ENCODE results near the gene QSOX1. TPM values are rescaled to one million over a fixed set of nuclear protein-coding genes. Genes with fewer than 3 reads are reported as not detected.

Gene QSOX1
- total RNA-seq, 4 donors from 2014 or later, result 34.9 to 72.3 (median 51.5) TPM

- no peaks in the 10 kb centered on the region for H3K4me1 ChIP-seq
- H3K27me3 ChIP-seq, result no peaks in the 10 kb centered on the region
- no peaks in the 10 kb centered on the region for H3K9me3 ChIP-seq
- peaks cover 0 to 44% (median 0%) of the 10 kb centered on the region in 3 donors for H3K36me3 ChIP-seq
- TF ChIP-seq CTCF (IDR thresholded peaks at IDR 0.05) (no peak), POLR2A (IDR thresholded peaks at IDR 0.05) (no peak)
- no peak for DNase-seq
- no peak overlapping the region for H3K4me3 ChIP-seq
- H3K27ac ChIP-seq, result no peak overlapping the region
Observed at GRCh38 chr1:180193141-180194047, 38.7 kb downstream of the QSOX1 start.

GRCh38 chr1:180194048-180194425, 39.4 kb downstream of the QSOX1 start:
- no peaks in the 10 kb centered on the region for H3K27me3 ChIP-seq
- no peaks in the 10 kb centered on the region for H3K9me3 ChIP-seq
- H3K27ac ChIP-seq, result no peak overlapping the region
- no peak for DNase-seq
- no peaks in the 10 kb centered on the region for H3K4me1 ChIP-seq
- H3K4me3 ChIP-seq, result no peak overlapping the region
- TF ChIP-seq CTCF (IDR thresholded peaks at IDR 0.05) (no peak), POLR2A (IDR thresholded peaks at IDR 0.05) (no peak)
- peaks cover 0 to 38% (median 0%) of the 10 kb centered on the region in 3 donors for H3K36me3 ChIP-seq

- no peaks in the 10 kb centered on the region for H3K4me1 ChIP-seq
- no peaks in the 10 kb centered on the region for H3K27me3 ChIP-seq
- no peaks in the 10 kb centered on the region for H3K9me3 ChIP-seq
- DNase-seq, result no peak
- TF ChIP-seq CTCF (IDR thresholded peaks at IDR 0.05), result no peak
- peaks cover 0 to 32% (median 0%) of the 10 kb centered on the region in 3 donors for H3K36me3 ChIP-seq
- H3K27ac ChIP-seq, result no peak overlapping the region
- no peak overlapping the region for H3K4me3 ChIP-seq
Observed at GRCh38 chr1:180194546-180195207, 40.0 kb downstream of the QSOX1 start.

- H3K9me3 ChIP-seq, result no peaks in the 10 kb centered on the region
- H3K27ac ChIP-seq, result no peak overlapping the region
- no peaks in the 10 kb centered on the region for H3K27me3 ChIP-seq
- H3K4me3 ChIP-seq, result no peak overlapping the region
- no peaks in the 10 kb centered on the region for H3K4me1 ChIP-seq
- TF ChIP-seq CTCF (IDR thresholded peaks at IDR 0.05) (no peak), POLR2A (IDR thresholded peaks at IDR 0.05) (no peak)
- DNase-seq, result no peak
- H3K36me3 ChIP-seq, result peaks cover 0 to 25% (median 0%) of the 10 kb centered on the region in 3 donors
Observed at GRCh38 chr1:180195401-180195800, 40.7 kb downstream of the QSOX1 start.

GRCh38 chr1:180195916-180196315, 41.2 kb downstream of the QSOX1 start:
- H3K4me1 ChIP-seq, result no peaks in the 10 kb centered on the region
- H3K27ac ChIP-seq, result no peak overlapping the region
- no peak for TF ChIP-seq CTCF (IDR thresholded peaks at IDR 0.05)
- TF ChIP-seq POLR2A (IDR thresholded peaks at IDR 0.05), result no peak
- no peaks in the 10 kb centered on the region for H3K9me3 ChIP-seq
- DNase-seq, result no peak
- H3K27me3 ChIP-seq, result no peaks in the 10 kb centered on the region
- H3K36me3 ChIP-seq, result peaks cover 0 to 20% (median 0%) of the 10 kb centered on the region in 3 donors
- H3K4me3 ChIP-seq, result no peak overlapping the region

Data from Peyer's patch (tissue), 4 donors.